Natural killer cell (primary cell): ENCODE results near the gene FOXF1. TPM values are rescaled to one million over a fixed set of nuclear protein-coding genes. Genes with fewer than 3 reads are reported as not detected.

ENCODE experiments used
- ATAC-seq, 3 donors: fragments of 150-1000 bp in 2 of 3; fragments of 200-7000 bp in 1 of 3; cut with Tn5 transposase; 1 replicate in 1 of 3; 2 replicates in 2 of 3; pipeline ENCODE4 v1.10.0; 2021; ENCODE audit warnings: mild to moderate bottlenecking in 2 of 3, moderate library complexity in 2 of 3
- DNase-seq, 2 donors: peaks; one replicate each; pipeline versions ENCODE4 v3.0.0 to v3.0.0-alpha.2; 2013 to 2021; ENCODE audit warnings: mixed read lengths in 1 of 2
- H3K27ac ChIP-seq: one replicate; pipeline ENCODE4 v1.5.1; 2013; ENCODE audit warnings: mild to moderate bottlenecking, low read length
- H3K27me3 ChIP-seq: one replicate; pipeline ENCODE4 v1.6.1; 2013; ENCODE audit warnings: low read length; ENCODE audit not compliant: control insufficient read depth, insufficient read depth
- H3K36me3 ChIP-seq: one replicate; pipeline ENCODE4 v1.6.1; 2013; ENCODE audit warnings: low read length; ENCODE audit not compliant: control insufficient read depth, insufficient read depth
- H3K4me1 ChIP-seq: one replicate; pipeline ENCODE4 v1.6.1; 2013; ENCODE audit warnings: low read length; ENCODE audit not compliant: control insufficient read depth, insufficient read depth
- H3K4me3 ChIP-seq: one replicate; pipeline ENCODE4 v1.5.1; 2013; ENCODE audit warnings: low read length
- H3K9me3 ChIP-seq: one replicate; pipeline ENCODE4 v1.6.1; 2013; ENCODE audit warnings: low read length; ENCODE audit not compliant: control insufficient read depth, insufficient read depth
- H3K27ac Mint-ChIP-seq, 2 donors: one replicate each; pipeline ENCODE4 v1.8.0; 2022; ENCODE audit warnings: mild to moderate bottlenecking in 2 of 2, mixed read lengths in 2 of 2, moderate library complexity in 1 of 2
- H3K27me3 Mint-ChIP-seq, 2 donors: one replicate each; pipeline ENCODE4 v1.8.0; 2022; ENCODE audit warnings: low read depth in 2 of 2, mixed read lengths in 2 of 2
- H3K36me3 Mint-ChIP-seq: one replicate; pipeline ENCODE4 v1.8.0; 2022; ENCODE audit warnings: mixed read lengths
- H3K4me1 Mint-ChIP-seq, 2 donors: one replicate each; pipeline ENCODE4 v1.8.0; 2022; ENCODE audit warnings: mixed read lengths in 2 of 2
- H3K4me3 Mint-ChIP-seq: one replicate; pipeline ENCODE4 v1.8.0; 2022; ENCODE audit warnings: mild to moderate bottlenecking, moderate library complexity, mixed read lengths
- H3K9me3 Mint-ChIP-seq, 2 donors: one replicate each; pipeline ENCODE4 v1.8.0; 2022; ENCODE audit warnings: mixed read lengths in 2 of 2
- WGBS: methylation state at CpG from one replicate; pipeline ENCODE4 v1.1.7; 2013; ENCODE audit warnings: missing lambda C conversion rate; ENCODE audit not compliant: insufficient coverage; 5-methylcytosine and 5-hydroxymethylcytosine counted together
- intact Hi-C: fragments of 100-400 bp; cut with micrococcal nuclease; formaldehyde crosslinking; loops from one replicate; pipeline ENCODE4 v1.14.2; 2022
- total RNA-seq, 4 donors: library from RNA; stranded (reverse); fragments of 120-200 nt in 1 of 4; gene quantifications; one replicate each; pipeline versions ENCODE4 v1.2.3 to v1.2.4, GENCODE V29; 2013 to 2022
- TF ChIP-seq, protein P1 (sequence below): fragments of 200-600 bp; IDR thresholded peaks from one replicate; pipeline ENCODE4 v1.8.0; 2022; ENCODE audit warnings: antibody characterized with exemption

FOXF1 gene
- total RNA-seq, 3 donors from 2014 or later (not counting 1 experiment from before 2014, with no cell fraction given): not detected

DNA sequence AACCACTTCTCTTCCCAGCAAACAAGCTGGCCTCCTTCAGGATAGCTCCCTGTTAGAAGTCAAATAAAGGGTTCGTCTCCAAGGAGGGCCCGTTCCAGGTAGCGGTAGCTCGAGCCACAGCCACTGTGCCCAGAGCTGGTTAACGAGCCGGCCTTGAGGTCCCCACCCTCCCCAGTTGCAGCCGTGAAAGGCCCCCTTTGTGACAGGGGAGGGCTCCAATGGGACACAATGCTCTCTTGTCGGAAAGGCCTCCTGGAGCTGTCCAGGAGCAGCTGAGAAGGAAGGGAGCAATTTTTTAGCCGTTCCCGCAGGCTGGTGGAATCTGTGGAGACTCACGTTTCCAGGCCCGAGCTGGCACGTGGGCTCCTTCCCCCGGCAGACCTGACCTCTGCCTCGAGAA lies 29.9 kb upstream of the FOXF1 start:
- Mint-ChIP-seq H3K27me3 (peaks cover 16 to 44% of the 10 kb centered on the region in 2 donors), H3K9me3 (peaks cover 0 to 3% of the 10 kb centered on the region in 2 donors), H3K27ac (no peak overlapping the region), H3K4me3 (no peak overlapping the region), H3K36me3 (no peaks in the 10 kb centered on the region), H3K4me1 (no peaks in the 10 kb centered on the region)
- no peak overlapping the region for H3K4me3 ChIP-seq
- no peaks in the 10 kb centered on the region for H3K27me3 ChIP-seq
- H3K27ac ChIP-seq: no peak overlapping the region
- TF ChIP-seq, protein P1, sequence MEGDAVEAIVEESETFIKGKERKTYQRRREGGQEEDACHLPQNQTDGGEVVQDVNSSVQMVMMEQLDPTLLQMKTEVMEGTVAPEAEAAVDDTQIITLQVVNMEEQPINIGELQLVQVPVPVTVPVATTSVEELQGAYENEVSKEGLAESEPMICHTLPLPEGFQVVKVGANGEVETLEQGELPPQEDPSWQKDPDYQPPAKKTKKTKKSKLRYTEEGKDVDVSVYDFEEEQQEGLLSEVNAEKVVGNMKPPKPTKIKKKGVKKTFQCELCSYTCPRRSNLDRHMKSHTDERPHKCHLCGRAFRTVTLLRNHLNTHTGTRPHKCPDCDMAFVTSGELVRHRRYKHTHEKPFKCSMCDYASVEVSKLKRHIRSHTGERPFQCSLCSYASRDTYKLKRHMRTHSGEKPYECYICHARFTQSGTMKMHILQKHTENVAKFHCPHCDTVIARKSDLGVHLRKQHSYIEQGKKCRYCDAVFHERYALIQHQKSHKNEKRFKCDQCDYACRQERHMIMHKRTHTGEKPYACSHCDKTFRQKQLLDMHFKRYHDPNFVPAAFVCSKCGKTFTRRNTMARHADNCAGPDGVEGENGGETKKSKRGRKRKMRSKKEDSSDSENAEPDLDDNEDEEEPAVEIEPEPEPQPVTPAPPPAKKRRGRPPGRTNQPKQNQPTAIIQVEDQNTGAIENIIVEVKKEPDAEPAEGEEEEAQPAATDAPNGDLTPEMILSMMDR: no peak
- peaks cover 5% of the 10 kb centered on the region for H3K9me3 ChIP-seq
- 74% methylated on average over 15 of the region's 15 CpGs for WGBS
- H3K4me1 ChIP-seq: no peaks in the 10 kb centered on the region
- intact Hi-C loops: no loop called here
- no peak for DNase-seq
- H3K36me3 ChIP-seq: no peaks in the 10 kb centered on the region
- ATAC-seq: no peak

DNA sequence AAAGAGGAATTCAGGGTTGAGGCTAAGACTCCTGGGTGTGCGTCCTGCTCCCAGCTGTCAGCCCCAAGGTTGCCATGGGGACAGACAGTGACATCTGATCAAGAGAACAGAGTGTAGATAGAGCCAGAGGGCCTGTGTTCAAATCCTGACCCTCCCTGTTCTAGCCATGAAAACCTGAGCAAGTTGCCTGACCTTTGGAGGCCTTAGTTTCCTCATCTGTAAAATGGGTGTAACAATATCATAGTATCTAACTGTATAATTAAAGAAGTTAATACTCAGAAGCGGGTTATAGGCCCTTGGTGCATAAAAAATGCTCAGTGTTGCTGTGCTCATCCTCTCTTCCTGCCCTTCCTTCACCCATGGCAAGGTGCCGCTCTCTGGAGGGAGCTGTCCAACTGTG lies 28.7 kb upstream of the FOXF1 start:
- intact Hi-C loops: no loop called here

DNA sequence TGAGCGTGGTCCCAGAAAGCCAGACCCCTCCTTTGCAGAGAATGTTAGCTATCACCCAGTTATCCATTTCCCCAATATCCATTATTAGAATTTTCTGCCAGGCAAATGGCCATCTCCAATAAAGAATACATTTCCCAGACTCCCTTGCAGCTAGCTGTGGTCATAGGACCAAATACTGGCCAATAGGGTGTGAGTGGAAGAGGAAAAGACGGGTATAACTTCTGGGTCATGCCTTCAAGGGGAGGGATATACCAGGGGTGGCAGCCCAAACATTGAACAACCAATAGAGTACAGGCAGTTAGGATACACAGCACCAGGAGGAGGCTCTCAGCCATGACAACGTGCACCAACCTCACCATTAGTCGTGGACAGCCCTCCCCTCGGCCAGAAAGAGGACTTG lies 26.1 kb upstream of the FOXF1 start:
- ATAC-seq (no peak), DNase-seq (no peak)
- H3K36me3 ChIP-seq: no peaks in the 10 kb centered on the region
- H3K27ac ChIP-seq: no peak overlapping the region
- Mint-ChIP-seq H3K27ac (no peak overlapping the region), H3K9me3 (peaks cover 0 to 3% of the 10 kb centered on the region in 2 donors), H3K27me3 (peaks cover 11 to 23% of the 10 kb centered on the region in 2 donors), H3K4me3 (no peak overlapping the region), H3K36me3 (no peaks in the 10 kb centered on the region), H3K4me1 (no peaks in the 10 kb centered on the region)
- peaks cover 5% of the 10 kb centered on the region for H3K9me3 ChIP-seq
- no peaks in the 10 kb centered on the region for H3K27me3 ChIP-seq
- no peak overlapping the region for H3K4me3 ChIP-seq
- TF ChIP-seq, protein P1: no peak
- intact Hi-C loops: no loop called here
- H3K4me1 ChIP-seq: no peaks in the 10 kb centered on the region
- 72% methylated on average over 5 of the region's 5 CpGs for WGBS

More for the DNA sequence above, 28.7 kb upstream of the FOXF1 start:
- Mint-ChIP-seq H3K36me3 (no peaks in the 10 kb centered on the region), H3K4me1 (no peaks in the 10 kb centered on the region), H3K27ac (no peak overlapping the region), H3K4me3 (no peak overlapping the region), H3K9me3 (peaks cover 0 to 3% of the 10 kb centered on the region in 2 donors), H3K27me3 (peaks cover 16 to 39% of the 10 kb centered on the region in 2 donors)
- no peak overlapping the region for H3K4me3 ChIP-seq
- no peak overlapping the region for H3K27ac ChIP-seq
- TF ChIP-seq, protein P1: no peak
- no peak for ATAC-seq
- no peak for DNase-seq
- WGBS: 85% methylated on average over 3 of the region's 3 CpGs
- no peaks in the 10 kb centered on the region for H3K27me3 ChIP-seq
- H3K9me3 ChIP-seq: peaks cover 5% of the 10 kb centered on the region
- no peaks in the 10 kb centered on the region for H3K4me1 ChIP-seq
- H3K36me3 ChIP-seq: no peaks in the 10 kb centered on the region

DNA sequence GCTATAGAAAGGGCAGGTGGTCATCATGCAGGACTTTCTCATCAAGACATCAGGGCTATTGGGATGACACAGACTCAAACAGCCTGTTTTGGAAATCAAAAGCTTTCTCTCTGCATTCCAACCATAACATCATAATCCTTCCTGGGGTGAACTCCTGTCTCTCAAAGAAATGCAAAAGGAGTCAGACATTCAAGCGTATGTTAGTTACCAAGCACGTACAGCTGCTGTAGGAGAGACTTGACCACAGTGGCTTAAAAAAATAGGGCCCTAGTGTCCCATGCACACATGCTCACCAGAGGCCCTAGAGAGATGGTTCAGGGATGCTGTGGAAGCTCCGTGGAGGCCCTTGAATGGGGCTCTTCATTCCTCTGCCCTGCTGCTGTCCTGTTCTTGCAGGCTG lies 24.6 kb upstream of the FOXF1 start:
- no peak overlapping the region for H3K4me3 Mint-ChIP-seq
- H3K27me3 Mint-ChIP-seq: peaks cover 13 to 38% of the 10 kb centered on the region in 2 donors
- intact Hi-C loops: no loop called here
- H3K4me1 Mint-ChIP-seq: no peaks in the 10 kb centered on the region
- DNase-seq: no peak
- Histone ChIP-seq H3K9me3 (peaks cover 5% of the 10 kb centered on the region), H3K27ac (no peak overlapping the region), H3K27me3 (no peaks in the 10 kb centered on the region), H3K4me3 (no peak overlapping the region), H3K36me3 (no peaks in the 10 kb centered on the region), H3K4me1 (no peaks in the 10 kb centered on the region)
- TF ChIP-seq, protein P1: no peak
- no peaks in the 10 kb centered on the region for H3K36me3 Mint-ChIP-seq
- H3K27ac Mint-ChIP-seq: no peak overlapping the region
- WGBS: 71% methylated on average over 3 of the region's 3 CpGs
- ATAC-seq: no peak
- peaks cover 0 to 3% of the 10 kb centered on the region in 2 donors for H3K9me3 Mint-ChIP-seq
